Esophagus muscularis mucosa (tissue), 4 donors: ENCODE results near the gene AKAP6. TPM values are rescaled to one million over a fixed set of nuclear protein-coding genes. Genes with fewer than 3 reads are reported as not detected.

ENCODE experiments used
- DNase-seq: peaks from one replicate; pipeline ENCODE4 v3.0.0-alpha.2; 2017; ENCODE audit errors: extremely low spot score
- H3K27ac ChIP-seq, 4 donors: fragments of 200-600 bp; sonication (generic); replicated peaks in 1 of 4; 1 replicate in 3 of 4; 2 replicates in 1 of 4; pipeline ENCODE4 v1.5.1; 2016 to 2019; ENCODE audit warnings: mild to moderate bottlenecking in 1 of 4
- H3K27me3 ChIP-seq, 4 donors: fragments of 200-600 bp; sonication (generic); one replicate each; pipeline versions ENCODE4 v1.5.1 to v1.6.0; 2016 to 2019
- H3K36me3 ChIP-seq, 4 donors: fragments of 200-600 bp; sonication (generic); one replicate each; pipeline ENCODE4 v1.5.1; 2016 to 2019
- H3K4me1 ChIP-seq, 4 donors: fragments of 200-600 bp; sonication (generic); one replicate each; pipeline ENCODE4 v1.5.1; 2016 to 2019
- H3K4me3 ChIP-seq, 4 donors: fragments of 200-600 bp; sonication (generic); 1 replicate in 2 of 4; 2 replicates in 2 of 4; pipeline ENCODE4 v1.5.1; 2016 to 2019; ENCODE audit warnings: mild to moderate bottlenecking in 4 of 4, moderate library complexity in 1 of 4
- H3K9me3 ChIP-seq, 4 donors: fragments of 200-600 bp; sonication (generic); 1 replicate in 3 of 4; 2 replicates in 1 of 4; pipeline ENCODE4 v1.5.1; 2016 to 2019
- EP300 ChIP-seq: sonication (generic); formaldehyde crosslinking; IDR thresholded peaks from one replicate; pipeline ENCODE4 v1.6.1; 2017; ENCODE audit warnings: antibody characterized with exemption
- POLR2A ChIP-seq: fragments of 450-650 bp; IDR thresholded peaks from one replicate; pipeline ENCODE4 v1.6.1; 2017; ENCODE audit warnings: antibody characterized with exemption, moderate library complexity, mild to moderate bottlenecking, low read depth
- POLR2AphosphoS5 ChIP-seq, 2 donors: sonication (generic); formaldehyde crosslinking; IDR thresholded peaks; one replicate each; pipeline ENCODE4 v1.6.1; 2017; ENCODE audit warnings: antibody characterized with exemption in 2 of 2
- WGBS: methylation state at CpG from one replicate; pipeline ENCODE4 v1.1.5; 2018; 5-methylcytosine and 5-hydroxymethylcytosine counted together
- intact Hi-C: fragments of 100-400 bp; cut with DNase I; formaldehyde crosslinking; loops from one replicate; pipeline ENCODE4 v1.15.1; 2023
- total RNA-seq, 4 donors: library from RNA; depleted of rRNA; stranded (reverse); fragments of >200 nt; gene quantifications; one replicate each; pipeline versions ENCODE4 v1.1.0 to v1.2.1, GENCODE V29; 2016
- TF ChIP-seq, protein P1 (sequence below), 3 experiments: fragments of 200-600 bp in 2 of 3; fragments of 450-650 bp in 1 of 3; sonication (generic) in 2 of 3; IDR thresholded peaks; one replicate each; pipeline ENCODE4 v1.5.1; 2017 to 2019; ENCODE audit warnings: antibody characterized with exemption in 3 of 3, mild to moderate bottlenecking in 2 of 3, moderate library complexity in 1 of 3

The AKAP6 gene
- total RNA-seq, 4 donors from 2014 or later = 21.3 to 38.6 (median 31.5) TPM

DNA sequence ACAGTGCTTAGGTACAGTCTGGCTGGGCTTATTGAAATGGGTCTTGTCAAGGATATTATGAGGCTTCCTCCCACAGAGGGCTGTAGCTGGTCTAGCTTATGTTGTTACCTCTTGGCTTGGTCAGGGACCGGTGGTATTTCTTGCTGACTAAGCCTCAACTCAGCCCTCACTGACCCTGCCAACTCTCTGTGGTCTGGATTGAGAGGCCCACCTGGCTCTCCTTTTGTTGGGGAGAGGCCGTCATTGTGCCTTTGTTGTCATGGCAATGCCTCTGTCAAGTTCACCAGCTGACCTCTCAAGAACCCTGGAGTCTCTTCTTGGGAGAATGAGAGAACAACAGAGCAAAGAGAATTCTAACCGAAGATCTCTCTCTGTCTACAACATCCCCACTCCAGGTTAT lies 364.0 kb downstream of the AKAP6 start:
- TF ChIP-seq, protein P1, sequence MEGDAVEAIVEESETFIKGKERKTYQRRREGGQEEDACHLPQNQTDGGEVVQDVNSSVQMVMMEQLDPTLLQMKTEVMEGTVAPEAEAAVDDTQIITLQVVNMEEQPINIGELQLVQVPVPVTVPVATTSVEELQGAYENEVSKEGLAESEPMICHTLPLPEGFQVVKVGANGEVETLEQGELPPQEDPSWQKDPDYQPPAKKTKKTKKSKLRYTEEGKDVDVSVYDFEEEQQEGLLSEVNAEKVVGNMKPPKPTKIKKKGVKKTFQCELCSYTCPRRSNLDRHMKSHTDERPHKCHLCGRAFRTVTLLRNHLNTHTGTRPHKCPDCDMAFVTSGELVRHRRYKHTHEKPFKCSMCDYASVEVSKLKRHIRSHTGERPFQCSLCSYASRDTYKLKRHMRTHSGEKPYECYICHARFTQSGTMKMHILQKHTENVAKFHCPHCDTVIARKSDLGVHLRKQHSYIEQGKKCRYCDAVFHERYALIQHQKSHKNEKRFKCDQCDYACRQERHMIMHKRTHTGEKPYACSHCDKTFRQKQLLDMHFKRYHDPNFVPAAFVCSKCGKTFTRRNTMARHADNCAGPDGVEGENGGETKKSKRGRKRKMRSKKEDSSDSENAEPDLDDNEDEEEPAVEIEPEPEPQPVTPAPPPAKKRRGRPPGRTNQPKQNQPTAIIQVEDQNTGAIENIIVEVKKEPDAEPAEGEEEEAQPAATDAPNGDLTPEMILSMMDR (IDR thresholded peaks at IDR 0.05) = no peak
- no peak for TF ChIP-seq EP300
- no peak for TF ChIP-seq POLR2A
- TF ChIP-seq POLR2AphosphoS5 (IDR thresholded peaks at IDR 0.05) = no peak
- WGBS = 72% methylated on average over 3 of the region's 3 CpGs

DNA sequence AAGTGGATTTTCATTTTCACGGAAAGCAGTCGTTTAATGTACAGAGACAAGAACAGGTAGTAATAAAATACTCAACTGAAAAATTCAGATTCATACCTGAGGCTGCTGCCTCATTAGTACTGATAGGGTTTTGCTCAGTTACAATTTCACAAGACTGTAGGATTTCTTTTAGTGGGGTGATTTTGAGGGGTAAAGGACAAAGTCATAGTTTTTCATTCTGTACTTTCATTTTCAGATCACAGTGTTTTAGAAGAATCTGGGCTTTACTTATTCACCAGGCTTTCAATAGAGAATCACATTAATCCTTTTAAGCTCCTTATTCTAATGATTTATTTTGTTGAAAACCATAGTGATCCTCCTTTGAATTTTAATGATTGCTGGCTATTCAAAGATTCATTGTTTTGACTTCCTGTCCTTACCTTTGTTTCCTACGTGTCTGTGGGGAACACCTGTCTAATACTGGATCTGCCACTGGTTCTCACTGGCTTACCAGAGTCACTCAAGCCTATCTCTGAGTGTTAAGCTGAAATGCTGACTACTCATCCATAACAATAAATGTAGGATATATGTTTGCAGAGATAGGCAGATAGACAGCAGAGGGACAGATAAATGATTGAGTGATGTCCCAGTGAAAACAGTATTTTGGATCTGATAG lies 365.8 kb downstream of the AKAP6 start:
- Histone ChIP-seq H3K4me3 (no peak overlapping the region), H3K4me1 (peaks cover 0 to 15% (median 7%) of the 10 kb centered on the region in 4 donors), H3K36me3 (peaks cover 0 to 6% (median 0%) of the 10 kb centered on the region in 4 donors), H3K9me3 (no peaks in the 10 kb centered on the region), H3K27me3 (no peaks in the 10 kb centered on the region), H3K27ac (no peak overlapping the region)
- 80% methylated on average over 3 of the region's 3 CpGs for WGBS
- intact Hi-C loops = no loop called here
- DNase-seq = no peak
- TF ChIP-seq POLR2AphosphoS5 (IDR thresholded peaks at IDR 0.05) (no peak), POLR2A (no peak), EP300 (no peak)
- TF ChIP-seq, protein P1 (IDR thresholded peaks at IDR 0.05) = no peak

More for the DNA sequence above, 364.0 kb downstream of the AKAP6 start:
- H3K4me3 ChIP-seq = no peak overlapping the region
- H3K36me3 ChIP-seq = peaks cover 0 to 6% (median 0%) of the 10 kb centered on the region in 4 donors
- no peaks in the 10 kb centered on the region for H3K27me3 ChIP-seq
- DNase-seq = no peak
- intact Hi-C loops = no loop called here
- H3K27ac ChIP-seq = no peak overlapping the region
- peaks cover 0 to 6% (median 3%) of the 10 kb centered on the region in 4 donors for H3K4me1 ChIP-seq
- H3K9me3 ChIP-seq = no peaks in the 10 kb centered on the region

DNA sequence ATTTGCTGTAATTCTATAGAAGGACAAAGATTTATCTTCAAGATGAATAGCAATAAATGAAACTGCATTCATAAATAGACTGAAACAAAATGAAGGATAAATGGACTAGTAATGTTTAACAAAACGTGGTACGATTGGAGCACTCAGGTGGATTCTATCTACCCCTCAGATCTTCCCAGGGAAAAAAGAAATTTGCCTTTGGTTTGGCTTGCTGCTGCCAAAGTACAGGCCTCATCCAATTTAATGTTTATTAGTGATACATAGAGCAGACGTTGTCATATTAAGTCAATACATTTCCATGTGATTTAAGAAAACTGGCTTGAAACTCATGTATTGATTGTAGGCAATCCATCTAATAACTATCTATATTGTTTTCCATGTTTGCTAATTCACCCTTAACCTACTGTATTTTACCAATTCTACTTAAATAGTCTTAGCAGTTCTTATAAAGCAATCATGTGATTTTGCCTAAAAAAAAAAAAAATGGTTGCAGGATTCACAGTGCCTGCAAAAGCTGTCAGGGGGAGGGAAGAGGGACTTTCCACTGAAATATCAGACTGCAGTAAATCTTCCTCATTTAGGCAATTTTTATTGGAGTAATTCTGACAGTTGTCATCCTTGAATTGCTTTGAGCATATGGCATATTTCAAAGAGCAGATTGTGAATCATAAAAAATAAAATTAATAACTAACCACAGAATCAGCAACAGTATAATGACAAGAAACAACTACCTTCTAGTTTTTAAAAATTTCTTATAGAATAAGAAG lies 367.4 kb downstream of the AKAP6 start:
- H3K4me1 ChIP-seq = peaks cover 0 to 17% (median 9%) of the 10 kb centered on the region in 4 donors
- H3K36me3 ChIP-seq = peaks cover 0 to 6% (median 0%) of the 10 kb centered on the region in 4 donors
- DNase-seq = no peak
- H3K9me3 ChIP-seq = no peaks in the 10 kb centered on the region
- WGBS = 77% methylated on average over 3 of the region's 3 CpGs
- H3K27ac ChIP-seq = no peak overlapping the region
- H3K27me3 ChIP-seq = no peaks in the 10 kb centered on the region
- no peak overlapping the region for H3K4me3 ChIP-seq
- intact Hi-C loops = no loop called here
- TF ChIP-seq, protein P1 (IDR thresholded peaks at IDR 0.05) = no peak
- TF ChIP-seq POLR2A (no peak), EP300 (no peak), POLR2AphosphoS5 (IDR thresholded peaks at IDR 0.05) (no peak)

DNA sequence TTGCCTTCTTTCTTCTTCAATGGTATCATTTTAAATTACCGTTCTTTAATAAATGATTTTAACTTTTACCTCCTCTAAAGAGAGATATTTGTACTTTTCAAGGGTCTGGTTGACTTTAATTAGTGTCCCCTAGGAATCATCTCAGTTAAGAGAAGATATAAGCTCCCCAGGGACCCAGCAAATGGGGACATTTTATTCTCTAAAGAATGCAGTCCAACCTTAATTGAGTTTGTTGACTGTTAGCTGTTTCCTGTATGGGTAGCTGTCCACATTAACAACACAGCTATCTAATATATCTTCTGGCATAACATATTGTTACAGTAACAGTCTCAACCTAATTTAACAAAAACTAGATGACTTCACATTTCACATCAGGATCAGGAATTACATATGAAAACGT lies 368.0 kb downstream of the AKAP6 start:
- H3K27me3 ChIP-seq = no peaks in the 10 kb centered on the region
- no peak for DNase-seq
- H3K27ac ChIP-seq = no peak overlapping the region
- peaks cover 4 to 23% (median 14%) of the 10 kb centered on the region in 4 donors for H3K4me1 ChIP-seq
- TF ChIP-seq, protein P1 (IDR thresholded peaks at IDR 0.05) = no peak
- TF ChIP-seq POLR2A (no peak), POLR2AphosphoS5 (IDR thresholded peaks at IDR 0.05) (no peak), EP300 (no peak)
- intact Hi-C loops = no loop called here
- H3K4me3 ChIP-seq = no peak overlapping the region
- H3K36me3 ChIP-seq = peaks cover 0 to 6% (median 0%) of the 10 kb centered on the region in 4 donors
- no peaks in the 10 kb centered on the region for H3K9me3 ChIP-seq
- WGBS = 73% methylated on average over 2 of the region's 2 CpGs
